Gastroesophageal sphincter (tissue), 4 donors: Measurements from ENCODE around the gene LAMA5. TPM values are rescaled to one million over a fixed set of nuclear protein-coding genes. Genes with fewer than 3 reads are reported as not detected.

Experiments
- ATAC-seq: fragments of 150-250 bp; one replicate; pipeline ENCODE4 v1.9.1; 2016; ENCODE audit warnings: mild to moderate bottlenecking, moderate library complexity
- H3K27ac ChIP-seq, 4 donors: fragments of 200-600 bp; sonication (generic) in 3 of 4; 1 replicate in 3 of 4; 2 replicates in 1 of 4; pipeline ENCODE4 v1.5.1; 2016 to 2019
- H3K27me3 ChIP-seq: fragments of 200-600 bp; sonication (generic); one replicate; pipeline ENCODE4 v1.5.1; 2019
- H3K36me3 ChIP-seq, 2 donors: fragments of 200-600 bp; sonication (generic); one replicate each; pipeline ENCODE4 v1.5.1; 2019; ENCODE audit warnings: control low read depth in 1 of 2
- H3K4me1 ChIP-seq, 3 donors: fragments of 200-600 bp; sonication (generic); 1 replicate in 2 of 3; 2 replicates in 1 of 3; pipeline ENCODE4 v1.5.1; 2016 to 2019; ENCODE audit warnings: control low read depth in 2 of 3
- H3K4me3 ChIP-seq, 2 donors: fragments of 200-600 bp; sonication (generic); one replicate each; pipeline ENCODE4 v1.5.1; 2019; ENCODE audit warnings: mild to moderate bottlenecking in 1 of 2, moderate library complexity in 1 of 2
- H3K9me3 ChIP-seq, 3 donors: fragments of 200-600 bp; sonication (generic); one replicate each; pipeline ENCODE4 v1.5.1; 2017 to 2019; ENCODE audit warnings: control low read depth in 2 of 3
- EP300 ChIP-seq: sonication (generic); formaldehyde crosslinking; IDR thresholded peaks from one replicate; pipeline ENCODE4 v1.6.1; 2017; ENCODE audit warnings: antibody characterized with exemption, mild to moderate bottlenecking
- POLR2A ChIP-seq, 2 donors: fragments of 450-650 bp; IDR thresholded peaks; one replicate each; pipeline ENCODE4 v1.6.1; 2017; ENCODE audit warnings: antibody characterized with exemption in 2 of 2, mild to moderate bottlenecking in 2 of 2, moderate library complexity in 1 of 2
- POLR2AphosphoS5 ChIP-seq: sonication (generic); formaldehyde crosslinking; IDR thresholded peaks from one replicate; pipeline ENCODE4 v1.6.1; 2017; ENCODE audit warnings: antibody characterized with exemption
- WGBS, 2 donors: methylation state at CpG; one replicate each; pipeline ENCODE4 v1.1.5; 2018; ENCODE audit warnings: low coverage in 1 of 2; 5-methylcytosine and 5-hydroxymethylcytosine counted together
- total RNA-seq, 4 donors: library from RNA; depleted of rRNA; stranded (reverse); fragments of >200 nt; gene quantifications; one replicate each; pipeline ENCODE4 v1.1.0, GENCODE V29; 2016
- TF ChIP-seq, protein P1 (sequence below), 4 experiments: fragments of 200-600 bp in 2 of 4; fragments of 450-650 bp in 2 of 4; sonication (generic) in 1 of 4; IDR thresholded peaks; one replicate each; pipeline ENCODE4 v1.5.1; 2017 to 2019; ENCODE audit warnings: antibody characterized with exemption in 4 of 4, mild to moderate bottlenecking in 2 of 4, moderate library complexity in 2 of 4

Gene LAMA5
- total RNA-seq, 4 donors from 2014 or later: 58.6 to 259 (median 172) TPM

- H3K4me1 ChIP-seq: peaks cover 0 to 22% (median 14%) of the 10 kb centered on the region in 3 donors
- no peaks in the 10 kb centered on the region for H3K27me3 ChIP-seq
- 64 to 72% methylated on average over 10 of the region's 12 CpGs for WGBS, 2 donors
- TF ChIP-seq, protein P1, sequence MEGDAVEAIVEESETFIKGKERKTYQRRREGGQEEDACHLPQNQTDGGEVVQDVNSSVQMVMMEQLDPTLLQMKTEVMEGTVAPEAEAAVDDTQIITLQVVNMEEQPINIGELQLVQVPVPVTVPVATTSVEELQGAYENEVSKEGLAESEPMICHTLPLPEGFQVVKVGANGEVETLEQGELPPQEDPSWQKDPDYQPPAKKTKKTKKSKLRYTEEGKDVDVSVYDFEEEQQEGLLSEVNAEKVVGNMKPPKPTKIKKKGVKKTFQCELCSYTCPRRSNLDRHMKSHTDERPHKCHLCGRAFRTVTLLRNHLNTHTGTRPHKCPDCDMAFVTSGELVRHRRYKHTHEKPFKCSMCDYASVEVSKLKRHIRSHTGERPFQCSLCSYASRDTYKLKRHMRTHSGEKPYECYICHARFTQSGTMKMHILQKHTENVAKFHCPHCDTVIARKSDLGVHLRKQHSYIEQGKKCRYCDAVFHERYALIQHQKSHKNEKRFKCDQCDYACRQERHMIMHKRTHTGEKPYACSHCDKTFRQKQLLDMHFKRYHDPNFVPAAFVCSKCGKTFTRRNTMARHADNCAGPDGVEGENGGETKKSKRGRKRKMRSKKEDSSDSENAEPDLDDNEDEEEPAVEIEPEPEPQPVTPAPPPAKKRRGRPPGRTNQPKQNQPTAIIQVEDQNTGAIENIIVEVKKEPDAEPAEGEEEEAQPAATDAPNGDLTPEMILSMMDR (IDR thresholded peaks at IDR 0.05): no peak
- H3K27ac ChIP-seq: no peak overlapping the region
- no peak overlapping the region for H3K4me3 ChIP-seq
- H3K36me3 ChIP-seq: peaks cover 0 to 49% of the 10 kb centered on the region in 2 donors
- no peaks in the 10 kb centered on the region for H3K9me3 ChIP-seq
- no peak for ATAC-seq
Observed at GRCh38 chr20:62299666-62300236, 67.4 kb downstream of the LAMA5 start.

- Histone ChIP-seq H3K9me3 (no peaks in the 10 kb centered on the region), H3K27ac (no peak overlapping the region), H3K27me3 (no peaks in the 10 kb centered on the region), H3K4me1 (peaks cover 0 to 11% (median 3%) of the 10 kb centered on the region in 3 donors), H3K36me3 (peaks cover 0 to 52% of the 10 kb centered on the region in 2 donors), H3K4me3 (no peak overlapping the region)
- 80 to 95% methylated on average over 7 to 8 of the region's 33 CpGs for WGBS, 2 donors
- no peak for ATAC-seq
- TF ChIP-seq POLR2AphosphoS5: no peak
- TF ChIP-seq, protein P1 (IDR thresholded peaks at IDR 0.05): no peak
- TF ChIP-seq POLR2A (IDR thresholded peaks at IDR 0.05): no peak
- TF ChIP-seq EP300: no peak
Observed at GRCh38 chr20:62298577-62299249, 68.4 kb downstream of the LAMA5 start.

DNA sequence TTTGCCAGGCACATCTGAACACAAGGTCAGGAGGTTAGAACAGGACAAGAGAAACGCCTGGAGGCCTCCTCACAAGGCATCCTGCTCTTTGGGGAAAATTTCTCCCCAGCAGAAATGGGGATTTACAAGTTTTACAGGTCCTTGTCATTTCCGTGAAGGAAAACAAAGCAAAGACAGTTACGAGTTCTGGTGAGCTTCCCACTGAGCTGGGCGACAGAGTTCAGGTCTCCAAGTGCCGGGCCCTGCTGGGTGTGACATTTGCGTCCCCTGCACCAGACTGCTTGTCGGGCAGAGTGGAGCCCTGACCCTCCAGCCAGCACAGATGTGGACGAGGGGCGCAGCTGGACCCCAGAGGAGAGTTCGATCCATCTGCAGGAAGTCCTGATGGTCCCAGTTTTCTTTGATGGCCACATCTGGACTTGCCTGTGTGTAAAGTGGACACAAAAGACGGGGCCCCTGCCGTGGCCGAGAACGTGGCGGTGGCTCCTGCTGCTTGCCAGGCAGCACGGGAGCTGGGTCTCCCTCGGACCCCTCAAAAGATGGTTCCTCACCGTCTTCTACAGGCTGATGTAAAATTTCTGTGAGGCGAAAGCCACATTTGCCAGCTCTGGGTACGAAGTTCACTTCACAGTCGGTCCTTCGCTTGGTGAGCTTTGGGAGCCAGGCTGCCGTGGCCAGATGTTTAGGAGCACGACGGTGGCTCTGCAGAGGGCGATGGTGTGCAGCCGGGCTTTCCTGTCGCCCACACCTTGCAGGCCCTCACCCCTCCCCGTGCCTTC, 69.5 kb downstream of the LAMA5 start:
- ATAC-seq: no peak
- 76% methylated on average over 15 of the region's 29 CpGs; no CpG with 5 or more reads in 1 of the 2 donors for WGBS, 2 donors
- no peak overlapping the region for H3K4me3 ChIP-seq
- H3K27me3 ChIP-seq: no peaks in the 10 kb centered on the region
- H3K36me3 ChIP-seq: peaks cover 0 to 63% of the 10 kb centered on the region in 2 donors
- H3K4me1 ChIP-seq: peaks cover 0 to 6% (median 0%) of the 10 kb centered on the region in 3 donors
- H3K27ac ChIP-seq: no peak overlapping the region
- no peaks in the 10 kb centered on the region for H3K9me3 ChIP-seq
- no peak for TF ChIP-seq POLR2A (IDR thresholded peaks at IDR 0.05)
- no peak for TF ChIP-seq EP300
- TF ChIP-seq POLR2AphosphoS5: no peak
- TF ChIP-seq, protein P1 (IDR thresholded peaks at IDR 0.05): no peak

DNA sequence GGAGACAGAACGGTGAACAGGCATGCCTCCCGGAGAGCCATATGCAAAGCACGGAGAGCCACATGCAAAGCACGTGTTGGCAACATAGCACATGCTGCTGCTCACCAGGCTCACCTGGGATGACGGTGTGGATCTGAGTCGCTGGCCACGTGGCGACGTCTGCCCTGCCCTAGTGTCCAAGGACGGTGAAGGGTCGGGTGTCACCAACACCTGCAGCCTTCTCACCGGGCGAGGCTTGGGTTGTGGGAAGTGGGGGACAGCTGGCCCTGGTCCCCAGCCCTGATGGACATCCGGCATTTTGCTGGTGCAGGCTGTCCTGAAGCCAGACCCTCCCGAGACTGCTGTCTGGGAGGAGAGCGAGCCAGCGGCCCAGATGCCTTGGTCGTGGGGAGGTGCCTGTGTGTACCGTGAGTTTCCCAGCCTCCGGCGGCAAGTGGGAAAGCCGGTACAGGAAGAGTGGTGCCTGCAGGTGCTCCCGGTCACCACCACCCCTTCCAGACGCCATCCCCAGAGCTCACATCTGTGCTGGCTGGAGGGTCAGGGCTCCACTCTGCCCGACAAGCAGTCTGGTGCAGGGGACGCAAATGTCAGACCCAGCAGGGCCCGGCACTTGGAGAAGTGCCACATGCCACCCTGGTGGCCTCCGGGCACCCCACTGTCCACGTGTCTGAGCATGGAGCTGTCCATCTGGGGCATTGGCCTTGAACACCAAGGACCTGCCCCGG, 70.2 kb downstream of the LAMA5 start:
- ATAC-seq: no peak
- Histone ChIP-seq H3K4me3 (no peak overlapping the region), H3K4me1 (peaks cover 0 to under 1% (median 0%) of the 10 kb centered on the region in 3 donors), H3K36me3 (peaks cover 0 to 70% of the 10 kb centered on the region in 2 donors), H3K27ac (no peak overlapping the region), H3K9me3 (no peaks in the 10 kb centered on the region), H3K27me3 (no peaks in the 10 kb centered on the region)
- WGBS, 2 donors: 77% methylated on average over 6 of the region's 30 CpGs; no CpG with 5 or more reads in 1 of the 2 donors
- TF ChIP-seq, protein P1 (IDR thresholded peaks at IDR 0.05): no peak
- TF ChIP-seq EP300 (no peak), POLR2AphosphoS5 (no peak), POLR2A (IDR thresholded peaks at IDR 0.05) (no peak)
